ENCODE results near the gene ZCCHC24. TPM values are rescaled to one million over a fixed set of nuclear protein-coding genes. Genes with fewer than 3 reads are reported as not detected.

The ZCCHC24 gene
- total RNA-seq, 3 donors from 2014 or later = 18.7 to 50.8 (median 48.8) TPM

DNA sequence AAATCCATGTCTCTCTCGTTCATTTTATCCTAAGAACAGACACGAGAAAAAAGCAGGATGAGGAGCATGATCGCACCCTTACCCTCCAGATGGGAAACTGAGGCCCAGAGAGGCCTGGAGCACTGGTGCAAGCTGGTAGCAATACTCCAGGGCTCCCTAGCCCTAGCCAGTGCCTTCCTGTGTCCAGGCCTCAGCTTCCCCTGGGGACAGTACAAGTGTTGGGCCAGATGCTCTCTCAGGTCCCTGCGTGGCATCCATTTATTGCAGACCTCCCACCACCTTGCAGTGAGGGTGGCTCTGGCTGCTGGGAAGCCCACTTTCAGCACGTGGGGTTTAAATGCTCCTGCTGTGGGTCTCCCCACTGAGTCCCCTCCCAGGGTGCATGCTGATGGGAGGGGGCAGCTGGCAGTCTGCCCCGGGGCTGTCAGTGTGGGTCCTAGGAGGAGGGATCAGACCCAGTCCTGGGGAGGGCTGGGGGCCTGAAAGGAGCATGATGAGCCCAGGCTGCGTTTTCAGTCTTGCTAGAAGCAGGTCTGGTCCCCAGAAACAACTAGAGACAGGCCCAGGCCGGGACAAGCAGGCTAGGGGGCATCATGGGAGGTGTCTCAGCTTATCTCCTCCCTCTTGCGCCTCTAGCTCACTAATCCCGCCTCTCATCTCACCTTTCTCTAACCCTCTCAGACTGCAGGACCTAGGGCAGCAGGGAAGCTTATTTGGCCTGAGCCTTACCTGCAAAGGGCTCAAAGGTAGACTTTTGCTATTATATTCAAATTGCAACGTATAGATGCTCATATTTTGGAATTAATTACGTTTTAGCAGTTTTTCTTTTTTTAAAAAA lies 98.8 kb downstream of the ZCCHC24 start:
- Histone ChIP-seq H3K27ac (no peak overlapping the region), H3K4me3 (peak overlapping the region; percentile 75 to 92 (median 86)), H3K4me1 (no peaks in the 10 kb centered on the region), H3K36me3 (no peaks in the 10 kb centered on the region), H3K9me3 (no peaks in the 10 kb centered on the region), H3K27me3 (no peaks in the 10 kb centered on the region)
- intact Hi-C loops (cut with DNase I; ENCODE audit: low total_unique reads) = no loop called here
- TF ChIP-seq POLR2A (IDR thresholded peaks at IDR 0.05) (no peak), POLR2AphosphoS5 (IDR thresholded peaks at IDR 0.05) (no peak), CTCF (IDR thresholded peaks at IDR 0.05) (no peak)
- no peak for DNase-seq (ENCODE audit: low spot score in 2 of 2)

- Histone ChIP-seq H3K9me3 (no peaks in the 10 kb centered on the region), H3K4me1 (no peaks in the 10 kb centered on the region), H3K36me3 (no peaks in the 10 kb centered on the region), H3K27me3 (no peaks in the 10 kb centered on the region), H3K4me3 (no peak overlapping the region), H3K27ac (no peak overlapping the region)
- no peak for TF ChIP-seq POLR2AphosphoS5 (IDR thresholded peaks at IDR 0.05)
- intact Hi-C loops (cut with DNase I; ENCODE audit: low total_unique reads) = no loop called here
- no peak for DNase-seq (ENCODE audit: low spot score in 2 of 2)
Observed at GRCh38 chr10:79346012-79346340, 99.4 kb downstream of the ZCCHC24 start.

GRCh38 chr10:79345241-79346011 lies 100.0 kb downstream of the ZCCHC24 start:
- H3K4me1 ChIP-seq = no peaks in the 10 kb centered on the region
- H3K27me3 ChIP-seq = no peaks in the 10 kb centered on the region
- H3K9me3 ChIP-seq = no peaks in the 10 kb centered on the region
- DNase-seq (ENCODE audit: low spot score in 2 of 2) = no peak
- no peaks in the 10 kb centered on the region for H3K36me3 ChIP-seq
- intact Hi-C loops (cut with DNase I; ENCODE audit: low total_unique reads) = no loop called here
- H3K27ac ChIP-seq = no peak overlapping the region
- no peak overlapping the region for H3K4me3 ChIP-seq
- no peak for TF ChIP-seq CTCF (IDR thresholded peaks at IDR 0.05)
- no peak for TF ChIP-seq POLR2AphosphoS5 (IDR thresholded peaks at IDR 0.05)
- TF ChIP-seq POLR2A (IDR thresholded peaks at IDR 0.05) = no peak

- intact Hi-C loops (cut with DNase I; ENCODE audit: low total_unique reads) = no loop called here
- no peak overlapping the region for H3K4me3 ChIP-seq
- H3K36me3 ChIP-seq = no peaks in the 10 kb centered on the region
- H3K27ac ChIP-seq = no peak overlapping the region
- DNase-seq (ENCODE audit: low spot score in 2 of 2) = no peak
- TF ChIP-seq CTCF (IDR thresholded peaks at IDR 0.05) (no peak), POLR2A (IDR thresholded peaks at IDR 0.05) (no peak), POLR2AphosphoS5 (IDR thresholded peaks at IDR 0.05) (no peak)
- no peaks in the 10 kb centered on the region for H3K27me3 ChIP-seq
- H3K4me1 ChIP-seq = no peaks in the 10 kb centered on the region
- H3K9me3 ChIP-seq = no peaks in the 10 kb centered on the region
Observed at GRCh38 chr10:79344502-79345195, 100.8 kb downstream of the ZCCHC24 start.

GRCh38 chr10:79342811-79343561 lies 102.4 kb downstream of the ZCCHC24 start:
- Histone ChIP-seq H3K36me3 (no peaks in the 10 kb centered on the region), H3K27ac (peak overlapping the region in 1 of 2 donors; percentile 13), H3K4me3 (no peak overlapping the region), H3K9me3 (no peaks in the 10 kb centered on the region), H3K27me3 (no peaks in the 10 kb centered on the region), H3K4me1 (no peaks in the 10 kb centered on the region)
- intact Hi-C loops (cut with DNase I; ENCODE audit: low total_unique reads) = no loop called here
- DNase-seq (ENCODE audit: low spot score in 2 of 2) = peak in 1 of 2 donors; percentile 55
- TF ChIP-seq POLR2A (IDR thresholded peaks at IDR 0.05) (no peak), CTCF (IDR thresholded peaks at IDR 0.05) (no peak), POLR2AphosphoS5 (IDR thresholded peaks at IDR 0.05) (no peak)

Data from breast epithelium (tissue), 4 donors.